Bone marrow (tissue), 2 donors: ENCODE data around the gene PLS1.

ENCODE experiments used
- DNase-seq, 2 donors: peaks; one replicate each; lab custom pipeline; 2025; lab: John Stamatoyannopoulos, UW

Gene PLS1

DNA sequence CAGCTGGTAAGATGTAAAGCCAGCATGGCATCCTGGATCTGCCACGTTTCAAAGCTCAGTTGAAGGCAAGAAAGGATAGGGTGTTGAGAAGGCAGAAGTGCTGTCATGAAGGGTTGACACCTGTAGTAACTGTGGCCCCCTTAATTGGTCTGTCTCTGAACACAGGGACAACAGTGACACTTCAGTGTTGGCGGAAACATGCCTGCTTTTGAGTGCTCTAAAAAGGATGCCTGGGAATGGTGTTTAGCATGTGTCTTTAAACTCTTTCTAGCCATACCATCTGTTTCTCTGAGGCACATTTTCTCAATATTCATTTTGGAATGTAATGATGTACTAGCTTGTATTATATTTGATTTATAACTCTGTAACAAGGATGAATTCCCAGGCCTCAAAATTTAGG is 42.1 kb downstream of the PLS1 start:
- DNase-seq, result no peak

- DNase-seq, result no peak
Measured at GRCh38 chr3:142641504-142641903, 45.3 kb downstream of the PLS1 start.

DNA sequence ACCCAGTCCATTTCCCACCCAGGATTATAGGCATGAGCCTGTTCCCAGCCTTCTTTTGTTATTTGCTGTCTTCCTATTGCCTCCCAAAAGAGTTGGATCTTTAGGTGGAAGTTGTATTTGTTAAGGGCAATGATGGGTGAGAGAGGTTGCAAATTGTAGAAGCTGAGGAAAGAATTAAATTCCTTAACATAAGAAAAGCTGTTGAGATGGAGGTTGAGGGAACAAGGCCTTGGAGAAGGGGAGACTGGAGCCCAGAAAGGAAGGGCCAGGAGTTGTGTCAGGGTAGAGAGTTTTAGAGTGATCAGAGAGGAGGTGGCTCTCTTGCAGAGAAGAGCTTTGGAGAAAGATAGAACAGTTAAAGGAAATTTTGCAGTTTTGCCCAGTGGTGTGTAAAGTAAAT is 46.8 kb downstream of the PLS1 start:
- DNase-seq, result no peak

DNA sequence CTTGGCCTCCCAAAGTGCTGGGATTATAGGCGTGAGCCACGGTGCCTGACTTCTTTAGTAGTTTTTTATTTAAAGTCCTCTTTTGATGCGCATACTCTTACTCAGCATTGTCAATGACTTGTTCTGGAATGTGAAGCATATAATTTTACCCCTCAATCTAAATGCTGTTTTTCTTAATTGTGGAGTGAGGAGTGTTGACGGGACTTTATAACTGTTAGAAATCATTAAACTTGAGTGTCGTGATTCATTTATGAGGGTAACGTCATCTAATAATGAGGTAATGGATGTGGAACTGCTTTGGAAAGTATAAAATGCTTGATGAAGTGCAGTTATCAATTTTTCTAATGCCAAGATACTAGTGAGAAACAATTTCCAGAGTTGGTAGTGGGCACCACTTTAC is 48.3 kb downstream of the PLS1 start:
- no peak for DNase-seq

DNA sequence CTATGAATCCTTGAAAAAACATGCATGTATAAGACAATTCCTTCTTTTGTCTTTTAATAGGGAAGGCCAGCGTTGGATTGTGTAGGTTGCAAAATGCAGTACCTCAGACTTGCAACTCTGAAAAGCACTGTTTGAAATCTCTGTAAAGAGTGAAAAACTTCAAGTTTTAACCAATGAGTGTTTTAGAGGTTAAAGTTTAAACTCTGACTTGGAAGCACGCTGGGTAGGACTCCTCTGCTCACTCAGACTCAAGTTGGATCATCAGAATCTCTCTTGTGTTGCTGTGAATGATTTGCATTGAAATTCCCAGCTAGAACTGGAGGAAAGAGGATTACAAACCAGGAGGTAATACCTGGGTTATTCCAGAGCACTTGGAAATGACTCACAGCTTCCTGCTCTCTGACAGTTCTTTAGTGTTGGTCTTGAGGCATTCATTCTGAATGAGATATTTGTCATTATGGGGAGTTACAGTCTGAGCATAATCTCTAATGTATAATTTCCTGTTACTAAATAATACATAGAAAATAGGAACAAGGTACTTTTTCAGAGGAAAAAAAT is 49.1 kb downstream of the PLS1 start:
- DNase-seq, result peak in 1 of 2 donors; percentile 20

GRCh38 chr3:142646020-142646785 is 50.0 kb downstream of the PLS1 start:
- no peak for DNase-seq

- no peak for DNase-seq
Measured at GRCh38 chr3:142647856-142648255, 51.7 kb downstream of the PLS1 start.

- DNase-seq, result no peak
Measured at GRCh38 chr3:142648950-142649349, 52.8 kb downstream of the PLS1 start.

DNA sequence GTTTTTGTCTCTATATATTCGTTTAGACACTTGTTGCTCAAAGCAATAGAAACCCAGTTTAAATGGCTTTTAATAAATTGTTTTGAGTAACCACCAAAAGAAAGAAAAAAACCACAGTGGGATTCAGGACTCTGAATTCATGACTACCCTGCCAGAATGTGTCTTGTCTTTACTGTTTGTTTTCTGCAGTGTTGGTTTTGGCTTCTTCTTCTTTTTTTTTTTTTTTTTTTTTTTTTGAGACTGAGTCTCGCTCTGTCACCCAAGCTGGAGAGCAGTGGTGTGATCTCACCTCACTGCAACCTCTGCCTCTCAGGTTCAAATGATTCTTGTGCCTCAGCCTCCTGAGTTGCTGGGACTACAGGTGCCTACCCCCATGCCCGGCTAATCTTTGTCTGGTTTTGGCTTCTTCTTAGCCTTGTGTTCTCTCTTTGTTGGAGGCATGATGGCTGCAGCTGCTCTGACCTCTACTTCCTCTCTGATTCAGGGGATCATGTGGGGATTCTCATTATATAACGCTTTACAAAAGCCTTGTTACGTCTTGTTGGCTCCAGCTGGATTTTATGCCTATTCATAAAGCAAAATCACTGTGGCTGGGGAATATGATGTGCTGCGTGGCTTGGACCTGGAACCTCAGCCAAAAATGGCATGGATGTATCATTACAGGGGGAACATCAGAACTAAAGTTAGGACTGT is 54.0 kb downstream of the PLS1 start:
- peak in 1 of 2 donors; percentile 32 for DNase-seq

GRCh38 chr3:142651711-142652110 is 55.5 kb downstream of the PLS1 start:
- DNase-seq, result no peak

DNA sequence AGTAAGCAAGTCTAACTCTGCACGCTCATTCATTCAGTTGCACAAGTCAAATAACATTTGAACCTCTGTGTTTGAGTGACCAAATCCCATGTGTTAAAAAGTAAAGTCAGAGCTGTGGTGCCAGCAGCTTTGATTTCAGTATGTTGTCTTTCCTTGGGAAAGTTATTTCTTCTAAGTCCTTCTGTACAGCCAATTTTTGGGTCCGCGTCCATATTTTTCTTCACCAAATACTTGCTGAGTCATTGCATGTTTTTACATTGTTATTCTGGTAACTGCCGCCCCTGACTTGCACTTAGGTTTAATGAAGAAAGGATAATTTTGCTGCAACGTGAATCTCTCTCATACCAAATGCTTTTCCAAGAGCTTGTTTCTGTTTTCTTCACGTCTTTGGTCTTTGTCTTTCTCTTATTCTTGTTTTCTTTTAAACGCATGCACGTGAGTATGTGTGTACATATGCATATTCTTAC is 56.7 kb downstream of the PLS1 start:
- DNase-seq, result no peak

- peak in 1 of 2 donors; percentile 31 for DNase-seq
Measured at GRCh38 chr3:142656575-142656974, 60.4 kb downstream of the PLS1 start.

GRCh38 chr3:142657033-142657432 is 60.8 kb downstream of the PLS1 start:
- DNase-seq, result no peak

DNA sequence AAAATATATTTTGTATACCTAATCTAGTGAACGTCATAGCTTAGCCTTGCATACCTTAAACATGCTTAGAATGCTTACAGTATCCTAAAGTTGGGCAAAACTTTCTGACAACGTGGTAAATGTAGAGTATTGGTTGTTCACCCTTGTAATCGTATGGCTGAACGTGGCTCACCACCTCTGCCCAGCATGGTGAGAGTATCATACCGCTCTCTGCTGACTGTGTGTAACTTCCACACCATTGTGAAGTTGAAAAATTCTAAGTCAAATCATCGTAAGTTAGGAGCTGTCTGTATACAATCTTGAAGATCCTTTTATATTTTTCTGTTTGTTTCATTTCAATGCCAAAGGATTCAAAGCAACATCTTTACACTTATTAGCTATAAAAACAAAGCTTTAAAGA is 64.2 kb downstream of the PLS1 start:
- DNase-seq, result no peak

DNA sequence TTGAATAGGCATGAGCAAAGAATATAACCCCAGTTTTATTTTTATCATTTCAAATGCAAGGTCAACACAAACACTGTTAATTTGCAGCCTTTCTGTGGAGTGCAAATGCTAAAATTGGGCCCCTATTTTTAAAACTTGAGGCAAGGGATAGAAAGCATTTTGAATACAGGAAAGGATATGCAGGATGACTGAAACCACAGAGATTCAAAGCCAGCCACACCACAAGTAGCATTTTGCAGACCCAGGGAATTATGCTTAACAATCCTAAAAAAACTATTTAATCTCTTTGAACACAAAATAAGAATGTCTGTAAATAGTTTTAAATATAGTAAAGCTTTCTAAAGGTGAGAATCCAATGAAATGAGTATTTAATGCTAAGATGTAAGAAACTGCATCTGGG is 64.7 kb downstream of the PLS1 start:
- no peak for DNase-seq

GRCh38 chr3:142663865-142664264 is 67.7 kb downstream of the PLS1 start:
- no peak for DNase-seq

GRCh38 chr3:142664311-142664710 is 68.1 kb downstream of the PLS1 start:
- no peak for DNase-seq

DNA sequence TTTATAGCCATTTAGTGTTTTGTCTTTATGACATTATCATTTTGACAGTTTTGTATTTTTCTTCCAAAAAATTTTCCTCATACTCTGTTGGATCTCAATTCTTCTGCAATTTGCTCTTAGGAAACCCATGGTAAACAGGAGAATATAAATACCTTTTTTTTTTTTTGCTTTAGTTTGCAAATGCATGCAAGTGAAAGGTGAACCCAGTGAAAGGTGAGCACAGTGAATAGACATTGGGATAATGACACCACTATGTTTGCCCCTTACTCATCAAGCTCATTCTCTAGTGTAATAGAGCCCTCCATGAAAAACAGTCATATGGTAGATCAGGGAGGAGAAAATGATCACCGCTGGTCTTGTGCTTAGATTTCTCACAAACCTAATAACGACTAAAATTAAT is 68.6 kb downstream of the PLS1 start:
- DNase-seq, result no peak

DNA sequence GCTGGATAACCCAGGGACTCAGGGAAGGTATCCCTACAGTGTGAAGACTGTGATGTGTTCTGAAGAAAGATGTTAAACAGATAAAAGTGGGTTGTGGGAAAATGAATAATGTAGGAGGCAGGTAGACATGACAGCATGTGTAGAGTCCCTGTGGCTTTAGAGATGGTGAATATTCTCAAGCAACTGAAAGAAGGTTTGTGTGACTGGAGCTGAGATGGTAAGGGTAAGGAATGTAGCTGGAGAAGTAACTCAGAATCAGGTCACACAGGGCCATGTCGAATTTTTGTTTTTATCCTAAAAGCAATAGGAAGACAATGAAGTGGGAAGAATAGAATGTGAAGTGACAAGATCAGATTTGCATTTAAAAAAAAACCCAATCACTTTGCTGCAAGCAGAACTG is 73.9 kb downstream of the PLS1 start:
- DNase-seq, result no peak

- DNase-seq, result no peak
Measured at GRCh38 chr3:142676151-142676550, 80.0 kb downstream of the PLS1 start.

DNA sequence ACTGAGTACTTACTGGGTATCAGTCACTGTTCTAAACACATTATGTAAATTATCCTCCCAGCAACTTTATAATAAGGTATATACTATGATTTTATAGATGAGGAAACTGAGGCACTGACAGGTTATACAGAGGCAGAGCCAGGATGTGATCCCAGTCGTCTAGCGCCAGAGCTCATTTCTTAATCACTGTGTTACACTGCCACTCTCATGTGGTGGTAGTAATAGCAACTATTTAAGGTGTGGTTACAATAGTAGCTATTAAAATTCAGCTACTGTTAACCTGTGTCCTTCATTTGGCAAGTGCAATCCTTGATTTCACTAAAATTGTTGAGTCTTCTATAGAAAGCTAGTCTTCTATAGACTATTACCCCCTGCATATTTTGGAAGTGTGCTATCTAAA is 84.5 kb downstream of the PLS1 start:
- no peak for DNase-seq

- no peak for DNase-seq
Measured at GRCh38 chr3:142690613-142691012, 94.4 kb downstream of the PLS1 start.

- DNase-seq, result no peak
Measured at GRCh38 chr3:142691527-142691926, 95.3 kb downstream of the PLS1 start.
